T-helper 22 cell (primary cell): Measurements from ENCODE around the gene WDFY1.
"Not testable (repeated sequence)": the region's sequence is repeated elsewhere in the genome, so short reads cannot be mapped to it uniquely, and the experiment has no call there.

Experiments used
- DNase-seq: peaks from one replicate; pipeline ENCODE4 v3.0.0-alpha.2; 2020; ENCODE audit warnings: low read depth

The WDFY1 gene

DNA sequence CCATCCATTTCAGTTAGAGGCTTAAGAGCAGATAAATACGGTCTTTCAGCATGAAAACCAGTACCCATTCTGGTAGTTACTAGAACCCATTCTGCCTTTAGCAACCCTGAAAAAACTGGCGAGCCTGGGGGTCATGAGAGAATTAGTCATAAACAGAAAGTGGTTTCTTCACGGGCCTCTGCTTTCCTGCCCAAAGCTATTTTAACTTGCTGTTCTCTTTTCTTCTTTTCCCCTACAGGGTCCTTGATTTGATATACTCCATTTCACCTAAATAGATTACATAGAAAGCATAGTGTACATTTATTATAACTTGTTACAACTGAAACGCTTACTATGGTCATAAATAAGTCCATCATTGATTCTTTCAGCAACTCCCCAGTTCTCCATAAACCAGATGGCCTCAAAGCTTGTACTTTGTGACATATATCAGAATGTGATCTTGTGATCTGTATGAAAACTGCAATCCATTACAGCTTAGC lies 48.3 kb downstream of the WDFY1 start:
- DNase-seq = no peak

DNA sequence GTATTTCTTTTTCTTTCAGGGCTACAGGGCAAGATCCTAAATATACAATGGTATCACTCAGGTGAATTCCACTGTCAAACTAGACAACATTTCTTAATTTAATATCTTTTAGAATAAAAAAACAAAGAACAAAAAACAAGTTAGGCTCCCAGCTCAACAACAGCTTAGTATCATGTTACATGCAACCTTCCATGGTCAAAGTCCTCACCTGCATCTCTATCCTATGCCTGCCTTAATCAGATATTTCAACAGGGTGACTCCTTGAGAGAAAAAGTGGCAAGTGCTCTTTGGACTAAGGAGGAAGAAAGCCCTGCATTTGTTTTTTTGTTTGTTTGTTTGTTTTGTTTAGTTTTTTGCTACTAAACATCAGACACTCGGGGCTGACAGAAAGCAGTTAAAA lies 50.2 kb downstream of the WDFY1 start:
- no peak for DNase-seq

DNA sequence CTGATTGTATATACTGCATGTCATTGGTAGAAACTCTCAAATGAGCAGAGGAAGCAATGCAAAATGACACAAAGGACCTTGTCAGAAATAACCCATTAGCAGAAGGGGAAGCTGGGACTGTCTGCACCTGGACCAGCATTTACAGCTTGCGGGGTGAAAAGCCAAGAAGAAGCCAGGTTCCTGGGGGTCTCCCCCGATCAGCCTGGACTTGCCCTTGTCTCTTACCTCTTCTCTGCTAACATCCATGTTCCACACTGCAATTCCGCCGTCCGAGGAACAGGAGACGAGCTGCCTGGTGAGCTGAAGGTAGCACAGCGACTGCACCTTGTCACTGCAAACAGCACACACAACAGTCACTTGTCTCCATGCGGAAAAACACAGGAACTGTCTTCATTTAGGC lies 51.1 kb downstream of the WDFY1 start:
- DNase-seq = no peak

DNA sequence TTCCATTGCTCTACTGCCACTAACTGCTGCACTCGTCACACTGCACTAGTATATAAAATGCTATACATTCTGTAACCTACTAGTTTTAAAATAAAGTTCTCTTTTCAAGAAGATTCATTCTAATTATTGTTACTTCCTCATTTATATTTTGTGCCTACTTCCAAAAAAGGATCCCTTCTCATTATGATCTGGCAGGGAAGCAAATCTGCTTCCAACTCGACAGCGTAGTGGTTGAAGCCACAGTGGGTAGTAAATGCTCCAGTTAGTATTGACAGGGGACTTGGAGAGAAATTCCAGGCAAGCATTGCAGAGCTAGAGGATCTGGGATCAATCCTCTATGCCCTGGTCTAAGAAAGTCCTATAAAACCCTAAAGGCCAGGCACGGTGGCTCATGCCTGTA lies 54.4 kb downstream of the WDFY1 start:
- DNase-seq = no peak

DNA sequence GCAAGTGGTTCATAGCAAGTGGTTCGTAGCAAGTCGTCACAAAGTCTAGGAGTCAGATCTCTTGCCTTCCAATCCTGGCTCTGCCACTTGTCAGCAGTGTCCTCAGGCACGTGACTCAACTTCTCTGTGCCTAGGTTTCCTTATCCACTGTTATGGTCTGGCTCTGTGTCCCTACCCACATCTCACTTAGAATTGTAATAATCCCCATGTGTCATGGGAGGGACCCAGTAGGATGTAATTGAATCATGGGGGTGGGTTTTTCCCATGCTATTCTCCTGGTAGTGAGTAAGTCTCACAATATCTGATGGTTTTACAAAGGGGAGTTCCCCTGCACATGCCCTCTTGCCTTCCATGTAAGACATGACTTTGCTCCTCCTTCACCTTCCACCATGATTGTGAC lies 55.9 kb downstream of the WDFY1 start:
- DNase-seq = no peak

DNA sequence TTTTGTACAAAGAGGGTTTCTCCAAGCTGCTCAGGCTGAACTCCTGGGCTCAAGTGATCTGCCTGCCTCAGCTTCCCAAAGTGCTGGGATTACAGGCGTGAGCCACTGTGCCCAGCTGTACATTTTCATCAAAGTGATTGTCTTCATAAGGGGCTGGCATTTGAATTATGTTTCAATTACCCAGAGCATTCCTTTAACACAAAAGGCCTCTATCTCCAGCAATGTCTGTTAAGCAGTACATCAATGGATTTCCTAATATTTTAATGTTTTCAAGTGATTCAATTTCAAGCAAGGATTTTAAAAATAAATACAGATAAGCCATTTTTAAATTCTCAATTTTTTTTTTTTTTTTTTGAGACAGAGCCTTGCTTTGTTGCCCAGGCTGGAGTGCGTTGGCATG lies 56.9 kb downstream of the WDFY1 start:
- DNase-seq = no peak

DNA sequence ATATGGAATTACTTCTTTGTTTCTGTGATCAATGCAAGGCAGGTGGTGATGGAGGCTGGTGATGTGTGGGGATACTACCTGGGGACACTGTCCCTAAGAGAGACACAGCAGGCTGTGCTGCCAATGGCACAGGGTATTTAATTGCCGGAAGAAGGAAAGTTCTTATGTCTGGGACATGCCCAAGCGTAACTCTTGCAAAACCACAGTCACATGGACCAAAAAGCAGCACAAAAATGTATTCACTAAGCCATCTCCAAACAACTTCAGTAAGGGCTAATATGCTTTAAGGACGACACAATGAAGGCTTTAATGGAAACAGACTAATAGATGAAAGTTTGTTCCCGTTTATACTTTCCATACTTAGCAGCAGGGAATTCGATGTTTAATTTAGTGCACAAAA lies 58.0 kb downstream of the WDFY1 start:
- DNase-seq = no peak

DNA sequence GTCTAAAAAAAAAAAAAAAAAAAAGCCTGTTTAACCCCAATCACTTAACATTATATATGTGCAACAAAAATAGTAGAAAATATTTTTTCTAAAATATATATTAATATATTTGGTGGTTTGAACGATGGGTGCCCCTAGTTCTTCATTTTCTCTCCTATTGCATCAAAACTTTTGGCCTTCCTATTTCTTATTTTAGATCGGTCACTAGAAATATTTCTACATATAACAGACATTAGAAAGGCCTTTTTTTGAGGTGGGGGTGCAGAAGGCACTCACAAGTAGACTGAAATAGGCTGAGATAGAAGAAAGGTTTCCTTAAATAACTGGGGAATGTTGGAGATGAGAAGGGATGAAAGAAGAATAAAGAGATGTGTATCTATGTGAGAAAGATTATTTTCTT lies 58.4 kb downstream of the WDFY1 start:
- DNase-seq = no peak

DNA sequence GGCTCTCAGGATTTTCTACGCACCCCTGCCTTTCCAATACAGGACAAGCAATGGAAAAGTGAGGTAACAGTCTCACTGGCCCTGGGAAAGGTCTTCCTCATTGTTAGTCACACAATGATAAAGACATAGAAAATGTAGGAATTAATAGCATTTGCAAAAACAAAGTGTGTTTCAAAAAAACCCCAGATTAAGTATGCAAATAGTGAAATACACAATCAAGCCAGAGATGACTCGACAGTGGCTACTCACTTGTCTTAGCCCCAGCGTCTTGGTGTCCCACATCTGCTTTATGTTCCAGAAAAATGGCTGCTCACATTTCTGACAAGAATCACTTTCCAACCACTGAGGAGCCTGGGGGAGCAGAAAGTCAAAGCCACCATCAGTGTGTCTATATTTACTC lies 60.7 kb downstream of the WDFY1 start:
- DNase-seq = no peak

DNA sequence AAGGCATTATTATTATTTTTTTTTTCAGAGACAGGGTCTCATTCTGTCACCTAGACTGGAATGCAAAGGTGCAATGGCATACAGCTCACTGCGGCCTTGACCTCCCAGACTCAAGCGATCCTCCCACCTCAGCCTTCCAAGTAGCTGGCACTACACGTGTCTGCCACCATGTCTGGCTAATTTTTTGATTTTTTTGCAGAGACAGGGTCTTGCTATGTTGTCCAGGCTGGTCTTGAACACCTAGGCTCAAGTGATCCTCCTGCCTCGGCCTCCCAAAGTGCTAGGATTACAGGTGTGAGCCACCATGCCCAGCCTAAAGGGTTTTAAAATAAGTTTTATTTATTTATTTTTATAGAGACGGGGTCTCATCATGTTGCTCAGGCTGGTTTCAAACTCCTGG lies 62.4 kb downstream of the WDFY1 start:
- DNase-seq = no peak

DNA sequence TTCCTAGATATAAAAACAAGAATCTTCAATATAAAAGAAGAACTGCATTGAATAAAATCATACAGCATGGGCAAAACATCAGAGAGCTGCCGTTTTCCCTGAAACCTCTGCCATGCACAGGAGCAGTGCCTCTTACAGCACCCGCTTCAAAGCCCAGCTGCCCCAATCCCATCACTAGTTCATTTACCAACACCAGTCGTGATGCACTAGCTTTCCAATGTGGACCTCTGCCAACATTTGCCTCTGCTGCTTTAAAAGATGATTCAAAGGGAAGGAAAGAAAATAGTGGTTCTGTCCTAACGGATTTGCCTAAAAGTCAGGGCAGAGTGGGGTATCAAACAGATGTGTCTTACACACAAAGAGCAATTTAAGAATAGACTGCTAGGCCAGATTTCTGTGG lies 64.3 kb downstream of the WDFY1 start:
- DNase-seq = no peak

DNA sequence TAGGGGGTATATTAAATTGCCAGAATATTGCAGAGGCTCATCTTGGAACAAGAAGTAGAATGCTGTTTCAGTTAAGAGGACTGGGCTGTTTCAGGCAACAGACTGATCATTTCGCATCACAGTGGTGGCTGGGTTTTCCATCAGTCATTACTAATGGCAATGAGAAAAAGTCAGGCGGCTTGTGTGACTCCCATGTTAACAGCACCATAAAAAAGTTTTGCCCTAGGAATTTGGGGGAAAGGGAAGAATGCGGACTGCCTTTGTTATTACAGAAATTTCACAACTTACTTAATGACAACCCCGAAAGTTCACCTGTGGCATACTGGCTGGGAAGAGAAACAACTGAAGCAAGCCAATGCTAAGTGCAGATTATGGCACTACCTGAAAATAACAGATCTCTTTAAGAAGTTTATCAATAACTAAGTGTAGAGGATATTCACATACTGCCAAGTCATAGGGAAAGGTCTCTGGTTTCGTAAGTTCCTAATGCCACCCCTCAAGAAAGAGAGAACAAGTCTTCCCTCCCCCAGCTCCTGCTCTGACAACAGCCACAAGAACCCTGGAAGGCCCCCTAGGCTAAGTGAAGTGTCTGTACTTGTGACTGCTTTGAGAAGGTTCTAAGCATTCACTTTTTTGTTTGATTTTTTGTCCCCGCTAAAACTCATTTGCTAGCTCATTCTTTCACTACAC lies 67.3 kb downstream of the WDFY1 start:
- DNase-seq = no peak

DNA sequence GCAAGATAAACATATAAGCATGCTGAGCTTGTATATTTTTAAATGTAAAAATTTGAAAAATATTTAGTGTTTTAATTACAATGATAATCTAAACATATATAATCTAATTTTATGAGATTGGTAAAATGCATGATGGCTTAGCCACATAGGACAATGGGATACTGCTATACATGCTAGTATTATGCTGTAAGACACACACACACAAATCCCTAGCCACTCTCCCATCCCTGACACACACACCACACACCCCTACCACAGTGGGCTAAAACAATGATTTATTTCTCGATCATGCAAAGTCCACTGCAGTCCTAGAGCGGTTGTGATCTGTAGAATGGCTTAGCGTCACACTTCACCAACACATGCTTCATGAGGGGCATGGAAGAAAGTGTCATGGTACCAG lies 71.5 kb downstream of the WDFY1 start:
- no peak for DNase-seq

DNA sequence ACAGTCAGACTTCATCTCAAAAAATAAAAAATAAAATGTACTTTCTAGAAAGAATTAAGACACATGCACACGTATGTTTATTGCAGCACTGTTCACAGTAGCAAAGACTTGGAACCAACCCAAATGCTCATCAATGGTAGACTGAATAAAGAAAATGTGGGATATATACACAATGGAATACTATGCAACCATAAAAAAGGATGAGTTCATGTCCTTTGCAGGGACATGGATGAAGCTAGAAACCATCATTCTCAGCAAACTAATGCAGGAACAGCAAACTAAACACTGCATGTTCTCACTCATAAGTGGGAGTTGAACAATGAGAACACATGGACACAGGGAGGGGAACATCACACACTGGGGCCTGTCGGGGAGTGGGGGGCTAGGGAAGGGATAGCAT lies 72.4 kb downstream of the WDFY1 start:
- DNase-seq = not testable (repeated sequence)

DNA sequence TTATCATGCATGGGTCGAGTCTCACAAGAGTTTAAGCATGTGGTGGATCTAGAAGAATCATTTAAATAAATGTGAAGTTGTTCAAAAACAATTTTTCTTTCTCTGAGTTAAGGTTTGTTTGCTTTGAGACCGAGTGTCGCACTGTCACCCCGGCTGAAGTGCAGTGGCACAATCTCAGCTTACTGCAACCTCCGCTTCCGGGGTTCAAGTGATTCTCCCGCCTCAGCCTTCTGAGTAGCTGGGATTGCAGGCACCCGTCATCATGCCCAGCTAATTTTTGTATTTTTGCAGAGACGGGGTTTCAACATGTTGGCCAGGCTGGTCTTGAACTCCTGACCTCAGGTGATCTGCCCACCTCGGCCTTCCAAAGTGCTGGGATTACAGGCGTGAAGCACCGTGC lies 73.5 kb downstream of the WDFY1 start:
- DNase-seq = not testable (repeated sequence)

DNA sequence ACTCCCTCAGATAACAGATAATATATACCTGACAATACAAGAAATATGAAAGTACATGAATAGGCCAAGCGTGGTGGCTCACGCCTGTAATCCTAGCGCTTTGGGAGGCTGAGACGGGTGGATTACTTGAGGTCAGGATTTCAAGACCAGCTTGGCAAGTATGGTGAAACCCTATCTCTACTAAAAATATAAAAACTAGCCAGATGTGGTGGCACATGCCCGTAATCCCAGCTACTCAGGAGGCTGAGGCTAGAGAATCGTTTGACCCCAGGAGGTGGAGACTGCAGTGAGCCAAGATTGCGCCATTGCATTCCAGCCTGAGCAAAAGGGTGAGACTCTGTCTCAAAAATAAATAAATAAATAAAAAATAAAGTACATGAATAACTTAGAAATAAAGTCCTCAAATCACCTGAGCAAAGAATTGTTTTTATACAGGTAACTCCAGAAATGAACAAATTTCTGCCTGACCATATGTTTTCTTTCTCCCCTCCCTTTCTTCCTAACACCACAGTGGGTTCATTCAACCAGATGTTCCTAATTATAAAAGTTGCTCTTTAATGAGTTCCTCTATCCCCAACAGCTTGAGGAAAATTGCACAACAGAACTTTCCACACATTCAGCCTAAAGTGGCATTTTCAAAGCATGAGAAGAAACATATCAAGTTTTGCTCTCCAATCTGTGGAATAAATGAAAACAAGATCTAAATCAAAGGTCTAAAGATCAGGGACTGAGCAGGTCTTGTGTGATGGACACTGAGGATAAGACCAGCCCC lies 74.1 kb downstream of the WDFY1 start:
- no peak for DNase-seq

DNA sequence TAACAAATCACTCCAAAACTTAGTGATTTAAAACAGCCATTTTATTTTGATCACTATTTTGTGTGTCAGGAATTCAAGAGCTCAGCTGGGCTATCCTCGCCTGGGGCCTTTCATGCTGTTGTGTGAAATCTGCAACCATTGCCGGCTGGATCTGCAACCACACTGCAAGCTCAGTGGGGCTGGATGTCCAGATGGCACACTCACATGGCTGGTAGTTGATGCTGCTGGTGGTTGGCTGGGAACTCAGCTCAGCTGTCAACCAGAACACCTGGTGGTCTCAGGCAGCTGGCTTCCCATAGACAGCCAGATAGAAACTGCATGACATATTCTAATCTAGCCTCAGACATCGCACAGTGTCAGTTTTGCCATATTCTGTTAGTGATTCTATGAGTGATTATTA lies 77.1 kb downstream of the WDFY1 start:
- DNase-seq = no peak

DNA sequence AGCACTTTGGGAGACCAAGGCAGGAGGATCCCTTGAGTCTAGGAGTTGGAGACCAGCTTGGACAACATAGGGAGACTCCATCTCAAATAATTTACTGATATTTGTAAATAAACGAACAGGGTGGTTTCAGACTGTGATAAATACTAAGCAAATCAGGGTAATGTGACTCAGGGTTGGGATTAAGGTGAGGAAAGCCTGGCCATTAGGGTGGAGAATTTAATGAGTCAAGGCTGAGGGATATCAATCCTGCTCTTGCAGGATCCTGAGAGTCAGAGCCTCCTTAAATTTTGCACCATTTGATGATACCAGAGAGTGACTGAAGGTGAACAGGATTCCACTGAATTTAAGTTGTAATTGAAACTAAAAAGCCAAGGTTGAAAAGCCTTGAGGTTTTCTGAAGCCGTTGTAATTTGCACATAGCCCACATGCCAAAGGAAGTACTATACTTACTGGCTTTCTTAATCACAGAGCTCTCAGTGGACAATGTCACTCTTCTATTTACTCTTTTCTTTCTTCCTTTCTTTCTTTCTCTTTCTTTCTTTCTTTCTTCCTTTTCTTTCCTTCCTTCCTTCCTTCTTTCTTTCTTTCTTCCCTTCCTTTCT lies 79.1 kb downstream of the WDFY1 start:
- DNase-seq = no peak

DNA sequence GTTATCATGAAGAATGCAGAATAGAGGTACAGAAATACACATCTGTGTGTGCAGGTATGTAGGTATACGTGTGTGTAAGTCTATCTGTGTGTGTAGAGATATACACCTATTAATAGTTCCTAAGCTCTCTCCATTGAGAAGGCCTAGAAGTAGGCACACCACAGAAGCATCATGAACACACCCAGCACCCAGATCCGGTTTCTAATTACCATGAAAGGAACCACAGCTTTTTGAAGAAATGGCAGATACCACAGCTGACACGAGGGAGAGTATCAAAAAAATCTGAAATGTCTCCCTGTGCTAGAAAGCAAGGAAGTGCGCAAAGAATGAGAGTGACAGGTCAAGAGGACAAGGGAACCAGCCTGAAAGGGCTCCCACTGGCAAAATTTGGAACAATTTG lies 80.0 kb downstream of the WDFY1 start:
- peak; percentile 2 for DNase-seq

DNA sequence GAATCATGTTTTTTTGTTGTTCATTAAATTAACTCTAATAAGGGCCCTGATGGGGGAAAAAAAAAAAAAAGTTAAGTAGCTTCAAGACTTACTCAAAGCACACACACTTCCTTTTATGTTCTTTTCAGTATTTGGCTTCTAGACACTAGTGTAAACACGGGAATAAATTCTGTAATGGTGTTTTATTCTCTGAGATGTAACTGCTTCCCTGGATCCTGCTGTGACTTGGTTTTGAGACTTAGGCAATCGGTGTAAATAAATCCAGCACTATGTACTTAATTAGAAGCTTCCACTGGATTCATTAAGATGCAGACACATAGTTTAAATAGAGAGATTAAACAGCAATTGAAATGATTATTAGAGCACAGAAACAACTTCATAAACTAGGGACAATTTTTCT lies 81.6 kb downstream of the WDFY1 start:
- no peak for DNase-seq

DNA sequence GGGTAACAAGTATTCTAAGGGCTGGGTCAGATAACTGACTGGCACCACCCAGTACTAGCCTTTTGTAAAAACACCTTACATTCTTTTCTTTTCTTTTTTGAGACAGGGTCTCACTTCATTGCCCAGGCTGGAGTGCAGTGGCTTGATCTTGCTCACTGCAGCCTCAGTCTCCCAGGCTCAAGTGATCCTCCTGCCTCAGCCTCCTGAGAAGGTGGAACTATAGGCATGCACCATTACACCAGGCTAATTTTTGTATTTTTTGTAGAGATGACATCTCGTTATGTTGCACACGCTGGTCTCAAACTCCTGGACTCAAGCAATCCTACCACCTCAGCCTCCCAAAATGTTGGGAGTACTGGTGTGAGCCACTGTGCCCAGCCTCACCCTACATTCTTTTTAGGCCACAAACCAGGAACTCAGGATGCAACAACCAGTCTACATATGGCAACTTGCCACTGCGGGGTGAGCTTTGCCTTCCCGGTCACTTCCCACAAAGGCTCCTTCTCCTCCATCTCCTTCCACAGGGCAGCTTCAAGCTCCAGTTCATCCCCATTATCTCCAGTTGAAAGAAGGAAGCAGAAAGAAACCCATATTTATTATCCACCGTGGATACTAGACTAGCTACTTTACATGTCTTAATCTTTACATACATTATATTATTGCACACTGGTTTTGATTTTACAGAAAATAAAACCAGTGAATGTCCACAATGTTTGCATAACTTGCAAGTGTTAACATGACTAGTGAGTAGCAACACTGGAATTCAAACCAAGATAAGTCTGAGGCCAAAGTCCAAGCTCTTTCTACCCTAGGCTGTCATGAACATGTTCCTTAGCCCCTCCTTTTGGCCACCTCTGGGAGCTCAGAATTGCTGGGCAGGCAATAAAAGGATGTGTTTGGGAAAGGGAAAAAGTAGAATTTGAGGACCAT lies 84.1 kb downstream of the WDFY1 start:
- no peak for DNase-seq

DNA sequence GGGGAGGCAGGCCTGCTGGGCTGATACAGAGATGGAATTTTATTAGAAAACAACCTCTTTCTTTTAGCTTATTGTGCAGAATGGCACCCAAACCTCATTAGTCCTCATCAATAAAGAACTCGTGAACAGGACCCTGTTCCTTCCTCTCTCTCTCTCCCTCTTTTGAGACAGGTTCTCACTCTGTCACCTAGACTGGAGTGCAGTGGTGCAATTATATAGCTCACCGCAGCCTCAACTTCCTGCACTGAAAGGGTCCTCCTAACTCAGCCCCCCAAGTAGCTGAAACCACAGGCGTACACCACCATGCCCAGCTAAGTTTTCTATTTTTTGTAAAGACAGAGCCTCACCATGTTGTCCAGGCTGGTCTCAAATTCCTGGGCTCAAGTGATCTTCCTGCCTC lies 86.1 kb downstream of the WDFY1 start:
- no peak for DNase-seq
